CD4-positive, alpha-beta T cell treated with Interleukin-12 subunit alpha and Interleukin-12 subunit beta, for 1 hour (primary cell): ENCODE data around the gene ENTPD7.
A peak's percentile ranks its signal among the peaks of the same experiment; 100 is the strongest.

Experiments
- DNase-seq: peaks from one replicate; pipeline ENCODE4 v3.0.0-alpha.2; 2020

Gene ENTPD7

GRCh38 chr10:99652800-99653390 is 6.4 kb upstream of the ENTPD7 start:
- DNase-seq = no peak

DNA sequence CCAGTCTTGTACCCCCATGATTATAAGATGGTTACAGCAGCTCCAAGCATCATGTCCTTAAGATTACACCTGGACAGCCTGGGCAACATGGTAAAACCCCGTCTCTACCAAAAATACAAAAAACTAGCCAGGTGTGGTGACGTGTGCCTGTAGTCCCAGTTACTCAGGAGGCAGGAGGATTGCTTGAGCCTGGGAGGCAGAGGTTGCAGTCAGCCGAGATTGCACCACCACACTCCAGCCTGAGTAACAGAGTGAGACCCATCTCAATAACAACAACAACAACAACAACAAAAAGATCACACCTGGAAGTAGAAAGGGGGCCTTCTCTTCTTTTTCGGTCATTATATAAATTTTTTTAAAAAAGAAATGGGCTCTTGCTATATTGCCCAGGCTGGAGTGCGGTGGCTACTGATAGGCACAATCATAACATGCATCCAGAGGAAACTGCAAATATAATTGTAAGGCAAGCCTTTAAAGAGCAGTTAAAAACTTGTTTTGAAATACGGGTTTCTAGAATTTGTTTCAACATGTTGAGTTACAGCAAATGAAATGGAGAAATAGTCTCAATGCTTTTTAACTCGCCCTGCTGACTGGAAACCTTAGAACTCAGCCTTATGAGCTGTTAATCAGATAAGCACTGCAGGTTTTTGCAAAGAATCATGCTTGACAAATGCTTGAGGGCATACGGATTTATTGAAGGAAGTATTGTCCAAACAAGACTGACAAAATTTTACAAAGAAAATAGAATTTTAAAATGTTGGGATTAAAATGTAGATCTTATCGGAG is 4.7 kb upstream of the ENTPD7 start:
- DNase-seq = no peak

- no peak for DNase-seq
These were observed 2.9 kb upstream of the ENTPD7 start for GRCh38 chr10:99656199-99657064.

DNA sequence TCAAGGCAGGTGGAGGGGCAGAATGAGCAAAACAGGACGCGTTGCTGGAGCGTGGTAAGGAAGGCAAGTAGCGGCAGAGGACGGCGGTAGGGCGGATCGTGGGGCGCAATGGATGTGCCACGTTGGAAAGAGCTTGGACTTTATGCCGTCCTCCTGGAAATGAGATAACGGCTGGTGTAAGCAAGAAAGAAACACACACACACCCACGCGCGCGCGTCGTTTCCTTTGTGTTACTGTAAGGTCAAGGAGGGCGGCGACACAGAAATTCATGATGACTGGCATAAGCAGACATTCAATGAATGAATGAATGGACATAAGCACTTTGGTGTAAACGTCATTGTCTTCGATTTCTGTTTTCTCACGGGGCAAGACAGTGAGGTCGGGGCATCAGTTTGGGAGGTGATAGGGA is 683 bp upstream of the ENTPD7 start:
- DNase-seq = peak; percentile 37

DNA sequence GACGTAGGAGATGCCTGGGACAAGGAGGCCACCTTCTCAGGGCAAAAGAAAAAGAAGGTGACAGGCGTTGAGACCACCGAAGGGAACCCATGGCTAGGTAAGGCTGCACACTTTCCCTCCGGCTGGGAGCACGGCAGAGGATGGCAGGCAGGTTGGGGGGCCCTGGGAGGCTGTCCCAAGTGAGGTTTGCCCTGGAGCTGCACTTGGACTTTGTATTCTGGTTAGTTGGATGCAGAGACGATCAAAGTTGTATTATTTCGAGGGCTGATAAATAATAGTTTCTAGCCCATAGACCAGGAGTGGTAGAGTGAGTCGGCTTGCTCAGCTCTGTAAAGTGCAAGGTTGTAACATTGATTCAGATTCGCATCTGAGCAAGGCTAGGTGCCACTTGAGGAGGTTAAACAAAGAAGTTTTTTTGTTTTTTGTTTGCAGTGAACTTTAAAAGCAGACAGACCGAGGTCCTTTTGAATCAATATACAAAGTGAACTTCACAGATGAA is 608 bp downstream of the ENTPD7 start:
- no peak for DNase-seq

DNA sequence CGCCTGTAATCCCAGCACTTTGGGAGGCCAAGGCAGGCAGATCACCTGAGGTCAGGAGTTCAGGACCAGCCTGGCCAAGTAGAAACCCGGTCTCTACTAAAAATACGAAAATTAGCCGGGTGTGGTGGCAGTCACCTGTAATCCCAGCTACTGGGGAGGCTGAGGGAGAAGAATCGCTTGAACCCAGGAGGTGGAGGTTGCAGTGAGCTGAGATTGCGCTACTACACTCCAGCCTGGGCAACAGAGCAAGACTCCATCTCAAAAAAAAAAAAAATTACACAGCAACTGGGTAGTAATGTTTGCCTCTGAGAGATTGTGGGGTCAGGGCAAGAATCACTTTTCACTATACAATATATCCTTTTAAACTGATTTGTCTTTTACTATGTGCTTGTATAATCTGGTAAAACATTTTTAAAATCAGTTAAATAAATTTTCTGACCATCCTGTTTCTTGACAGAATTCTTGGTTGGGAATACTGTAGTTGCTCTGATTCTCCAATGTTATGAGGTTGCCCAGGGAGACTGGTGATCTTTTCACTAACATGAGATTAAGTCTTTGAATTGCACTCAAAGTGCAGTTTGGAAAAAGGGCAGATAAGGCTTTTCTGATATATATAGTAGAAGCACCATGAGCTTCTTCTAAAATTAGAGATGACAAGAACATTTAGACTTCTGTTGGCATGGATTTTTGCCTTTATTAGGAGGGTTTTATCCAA is 1.5 kb downstream of the ENTPD7 start:
- DNase-seq = no peak

- DNase-seq = no peak
These were observed 2.1 kb downstream of the ENTPD7 start for GRCh38 chr10:99661377-99661763.

DNA sequence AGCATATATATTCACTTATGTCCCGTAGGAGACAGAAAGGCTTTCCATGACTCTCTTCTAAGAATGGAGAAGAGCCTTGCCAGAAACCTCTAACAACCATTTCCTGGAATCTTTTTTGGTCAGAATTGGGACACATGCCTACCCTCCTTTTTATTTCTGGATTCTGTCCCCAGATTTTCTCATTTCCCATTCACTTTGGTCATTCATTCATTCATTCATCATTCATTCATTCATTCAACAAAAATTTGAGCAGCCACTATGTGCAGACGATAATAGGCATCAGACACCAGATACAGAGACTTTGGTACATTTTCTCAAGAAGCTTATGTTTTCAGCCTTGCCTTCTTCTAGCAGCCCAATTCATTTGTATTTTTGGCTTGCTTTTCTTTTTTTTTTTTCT is 6.0 kb downstream of the ENTPD7 start:
- no peak for DNase-seq

DNA sequence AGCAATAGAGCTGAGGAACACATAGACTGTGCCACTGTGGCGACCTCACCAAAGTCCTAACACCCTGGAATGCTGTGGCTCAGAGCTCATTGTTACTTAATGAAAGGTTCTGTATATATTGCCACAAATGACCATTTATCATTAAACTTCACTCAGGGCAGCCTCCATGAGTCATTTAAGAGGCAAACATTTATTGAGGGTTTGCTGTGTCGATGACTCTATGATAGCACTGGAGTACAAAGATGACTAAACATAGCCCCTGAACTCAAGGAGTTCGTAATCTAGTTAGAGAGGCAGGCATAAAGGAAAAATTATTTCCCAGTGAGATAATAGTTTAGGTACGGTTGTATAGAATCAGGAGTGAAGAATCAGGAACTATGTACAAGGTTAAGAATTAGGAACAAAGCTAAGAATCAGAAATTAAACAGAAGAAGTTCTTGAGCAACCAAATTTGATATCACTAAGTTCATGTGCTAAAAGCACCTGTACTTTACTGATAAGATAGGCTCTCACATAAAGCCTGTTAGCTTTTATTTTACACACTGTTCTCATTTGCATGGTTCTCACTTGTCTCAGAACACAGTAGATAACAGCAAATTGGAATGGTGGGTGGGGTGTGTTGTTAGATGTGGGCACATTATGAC is 7.9 kb downstream of the ENTPD7 start:
- DNase-seq = no peak

GRCh38 chr10:99671386-99671785 is 12.1 kb downstream of the ENTPD7 start:
- no peak for DNase-seq

- DNase-seq = no peak
These were observed 13.6 kb downstream of the ENTPD7 start for GRCh38 chr10:99672884-99673283.

DNA sequence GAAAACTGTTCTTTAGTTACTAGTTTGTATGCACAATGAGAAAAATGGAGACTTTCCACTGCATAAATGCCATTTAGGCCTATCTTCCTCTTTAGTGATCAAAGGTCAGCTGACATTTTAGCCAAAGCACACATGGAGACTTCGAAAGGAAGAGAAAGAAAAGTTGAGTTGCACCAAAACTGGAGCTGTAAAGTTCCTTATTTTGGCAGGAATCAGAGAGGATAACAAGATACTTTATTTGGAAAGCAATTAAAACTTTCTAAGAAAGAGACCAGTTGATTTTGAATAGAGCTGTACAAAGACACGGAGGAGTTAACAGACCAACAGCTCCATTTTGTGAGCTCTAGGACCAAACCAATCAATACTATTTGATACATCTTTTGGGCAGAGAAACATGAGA is 14.2 kb downstream of the ENTPD7 start:
- DNase-seq = no peak

GRCh38 chr10:99674762-99675161 is 15.5 kb downstream of the ENTPD7 start:
- no peak for DNase-seq

DNA sequence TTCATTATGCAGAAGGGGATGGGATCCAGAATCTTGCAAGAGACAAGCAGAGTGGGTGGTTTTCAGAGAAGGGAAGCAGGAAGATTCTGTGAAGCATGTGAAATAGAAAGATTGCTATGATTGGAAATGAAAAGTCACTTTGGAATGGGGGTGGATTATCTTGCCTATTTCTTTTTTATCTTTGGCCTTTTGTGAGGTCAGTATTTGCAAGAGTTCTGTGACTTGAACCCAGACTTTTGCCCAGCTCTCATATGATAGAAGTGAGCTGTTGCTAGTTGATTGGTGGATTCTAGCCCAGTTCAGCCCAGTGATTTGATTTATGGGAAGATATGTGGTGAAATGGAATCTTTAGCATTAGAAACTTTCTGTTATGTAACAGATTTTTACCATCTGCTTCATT is 17.1 kb downstream of the ENTPD7 start:
- DNase-seq = no peak

DNA sequence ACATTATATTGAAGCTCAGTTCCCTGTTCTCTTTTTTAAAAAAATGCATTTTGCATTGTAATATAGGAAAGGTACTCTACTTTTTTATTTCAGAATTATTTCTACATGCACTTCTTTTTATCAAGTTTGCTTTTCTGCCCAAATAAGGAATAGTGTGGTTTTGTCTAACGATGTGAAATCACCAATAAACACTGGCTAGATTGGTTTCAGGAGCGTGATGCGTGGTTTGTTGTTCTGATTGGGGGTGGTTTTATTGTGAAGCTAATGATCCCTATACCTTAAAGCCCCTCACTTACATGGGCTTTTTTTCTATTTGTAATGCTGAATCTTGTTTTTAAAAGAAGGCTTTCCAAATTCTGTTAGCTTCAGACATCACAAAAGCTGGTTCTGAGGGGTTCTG is 17.6 kb downstream of the ENTPD7 start:
- no peak for DNase-seq

DNA sequence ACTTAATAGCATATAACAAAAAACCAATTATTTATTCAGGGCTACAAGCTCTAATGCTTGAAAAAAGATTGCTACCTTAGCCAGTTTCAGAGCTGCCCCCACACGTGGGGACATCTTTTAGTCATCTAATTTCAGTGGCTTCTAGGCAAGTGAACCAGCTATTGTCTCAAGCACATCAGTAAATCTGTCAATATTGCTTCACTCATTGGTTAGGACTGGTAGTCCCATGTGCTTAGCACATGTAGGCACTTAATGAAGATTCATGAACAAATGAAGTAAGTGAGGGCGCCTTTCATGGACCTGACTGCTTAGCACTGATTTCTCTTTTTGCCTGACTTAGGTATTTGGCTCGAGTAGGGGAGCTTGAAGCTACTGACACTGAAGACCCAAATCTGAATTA is 19.6 kb downstream of the ENTPD7 start:
- DNase-seq = no peak

- no peak for DNase-seq
These were observed 22.2 kb downstream of the ENTPD7 start for GRCh38 chr10:99681553-99681952.

GRCh38 chr10:99682032-99682431 is 22.7 kb downstream of the ENTPD7 start:
- no peak for DNase-seq

GRCh38 chr10:99682752-99683151 is 23.4 kb downstream of the ENTPD7 start:
- no peak for DNase-seq

DNA sequence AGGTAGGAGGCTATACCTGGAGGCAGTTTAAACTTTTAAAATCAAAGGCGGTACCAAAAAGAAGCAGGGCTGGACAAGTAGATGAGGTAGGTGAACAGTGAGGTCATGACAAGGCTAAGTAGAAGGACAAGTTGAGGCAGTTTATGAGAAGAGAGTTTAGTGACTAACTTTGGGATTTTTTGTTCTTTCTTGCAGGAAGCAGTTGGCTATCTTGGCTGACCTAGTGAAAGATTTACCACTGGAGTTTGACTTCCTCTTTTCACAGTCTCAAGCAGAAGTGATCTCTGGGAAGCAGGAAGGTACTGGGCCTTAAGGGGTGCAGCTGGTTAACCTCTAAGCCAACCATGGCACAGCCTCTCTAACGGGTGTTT is 26.3 kb downstream of the ENTPD7 start:
- DNase-seq = no peak

GRCh38 chr10:99689461-99689860 is 30.2 kb downstream of the ENTPD7 start:
- DNase-seq = no peak

GRCh38 chr10:99693933-99694583 is 34.7 kb downstream of the ENTPD7 start:
- DNase-seq = no peak
